Muscle layer of colon (tissue), 2 donors: ENCODE data around the gene PPIL1.
"Not testable (repeated sequence)": the region's sequence is repeated elsewhere in the genome, so short reads cannot be mapped to it uniquely, and the experiment has no call there.

ENCODE experiments used
- H3K27ac ChIP-seq: one replicate; pipeline ENCODE4 v1.7.0; 2013; ENCODE audit warnings: low read depth, mild to moderate bottlenecking, low read length, moderate library complexity
- H3K27me3 ChIP-seq, 2 donors: one replicate each; pipeline ENCODE4 v1.7.0; 2013; ENCODE audit warnings: low read length in 2 of 2, mild to moderate bottlenecking in 2 of 2; ENCODE audit not compliant: insufficient read depth in 2 of 2, control insufficient read depth in 1 of 2
- H3K36me3 ChIP-seq: one replicate; pipeline ENCODE4 v1.7.0; 2013; ENCODE audit warnings: mild to moderate bottlenecking, low read length; ENCODE audit not compliant: insufficient read depth
- H3K4me1 ChIP-seq: one replicate; pipeline ENCODE4 v1.7.0; 2013; ENCODE audit warnings: mild to moderate bottlenecking, low read length; ENCODE audit not compliant: insufficient read depth
- H3K4me3 ChIP-seq, 2 donors: one replicate each; pipeline ENCODE4 v1.7.0; 2013; ENCODE audit warnings: low read length in 2 of 2, low read depth in 1 of 2, mild to moderate bottlenecking in 1 of 2, moderate library complexity in 1 of 2
- H3K9ac ChIP-seq: one replicate; pipeline ENCODE4 v1.7.0; 2013; ENCODE audit warnings: low read length
- H3K9me3 ChIP-seq: one replicate; pipeline ENCODE4 v1.7.0; 2013; ENCODE audit warnings: mild to moderate bottlenecking, low read length
- donor health status: abdominal sarcoma.
- donor health status: Adenocarcinoma of cecum.

PPIL1 gene

GRCh38 chr6:36908747-36909146 is 34.1 kb upstream of the PPIL1 start:
- Histone ChIP-seq H3K27ac (no peak overlapping the region), H3K4me1 (peaks cover 27% of the 10 kb centered on the region), H3K4me3 (no peak overlapping the region), H3K27me3 (no peaks in the 10 kb centered on the region), H3K9ac (no peak overlapping the region), H3K9me3 (no peaks in the 10 kb centered on the region), H3K36me3 (peaks cover 31% of the 10 kb centered on the region)

DNA sequence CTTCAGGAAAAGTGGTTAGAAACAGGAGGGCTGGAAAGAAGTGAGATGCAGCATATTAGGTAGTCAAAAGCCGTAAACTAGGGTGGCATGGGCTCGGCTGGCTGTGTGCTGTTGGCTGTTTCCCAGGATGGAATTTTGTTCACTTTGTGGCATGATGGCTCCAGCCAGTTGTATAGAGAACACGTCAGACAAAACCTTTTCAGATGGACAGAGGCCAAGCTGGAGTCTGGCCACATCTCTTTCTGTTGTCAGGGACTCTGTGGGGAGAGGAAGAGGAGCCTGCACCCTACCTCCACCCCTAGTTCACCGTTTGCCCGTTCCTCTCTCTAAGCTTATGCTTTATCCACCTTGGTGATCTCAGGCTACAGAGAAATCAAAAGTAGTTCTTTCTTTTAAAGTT is 33.2 kb upstream of the PPIL1 start:
- peaks cover 31% of the 10 kb centered on the region for H3K36me3 ChIP-seq
- peak overlapping the region; percentile 61 for H3K27ac ChIP-seq
- H3K9ac ChIP-seq, result no peak overlapping the region
- H3K4me1 ChIP-seq, result peaks cover 27% of the 10 kb centered on the region
- no peaks in the 10 kb centered on the region for H3K9me3 ChIP-seq
- no peaks in the 10 kb centered on the region for H3K27me3 ChIP-seq
- peak overlapping the region in 1 of 2 donors; percentile 7 for H3K4me3 ChIP-seq

DNA sequence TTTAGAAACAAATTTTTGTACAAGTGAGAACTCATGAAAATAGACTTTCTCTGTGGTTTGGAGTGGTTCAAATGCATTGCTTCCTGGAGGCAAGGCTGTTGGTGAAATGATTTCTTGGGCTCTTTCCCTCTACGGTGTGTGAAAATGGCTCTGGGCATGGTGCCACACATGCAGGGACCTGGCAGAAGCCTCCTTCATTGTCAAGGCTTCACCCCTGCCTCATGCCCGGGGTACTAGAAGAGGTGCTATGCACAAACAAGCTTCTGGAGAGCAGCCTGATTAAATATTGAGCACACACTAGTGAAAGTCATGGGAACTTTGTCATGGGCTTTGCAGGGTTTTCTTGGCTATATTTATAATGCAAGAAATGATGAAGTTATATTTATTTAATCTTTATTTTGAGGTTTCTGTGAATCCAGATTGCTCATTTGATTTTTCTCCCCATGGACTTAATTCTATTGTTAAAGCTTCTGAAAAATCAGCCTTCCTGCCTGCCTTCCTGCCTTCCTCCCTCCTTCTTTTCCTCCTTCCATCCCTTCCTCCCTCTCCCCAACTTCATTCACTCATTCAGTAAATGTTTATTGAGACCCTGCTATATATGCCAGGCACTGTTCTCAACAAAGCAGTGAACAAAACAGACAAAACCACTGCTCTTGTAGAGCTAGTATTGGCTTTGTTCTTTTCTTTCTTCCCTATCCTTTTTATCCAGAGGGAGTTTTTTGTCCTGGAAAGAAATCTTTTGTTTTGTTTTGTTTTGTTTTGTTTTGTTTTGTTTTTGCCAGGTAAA is 32.1 kb upstream of the PPIL1 start:
- no peaks in the 10 kb centered on the region for H3K27me3 ChIP-seq
- no peaks in the 10 kb centered on the region for H3K9me3 ChIP-seq
- H3K9ac ChIP-seq, result no peak overlapping the region
- peaks cover 27% of the 10 kb centered on the region for H3K4me1 ChIP-seq
- H3K27ac ChIP-seq, result peak overlapping the region; percentile 54
- H3K4me3 ChIP-seq, result no peak overlapping the region
- peaks cover 32% of the 10 kb centered on the region for H3K36me3 ChIP-seq

- Histone ChIP-seq H3K27ac (no peak overlapping the region), H3K36me3 (peaks cover 31% of the 10 kb centered on the region), H3K27me3 (no peaks in the 10 kb centered on the region), H3K9me3 (no peaks in the 10 kb centered on the region), H3K4me3 (no peak overlapping the region), H3K9ac (no peak overlapping the region), H3K4me1 (peaks cover 27% of the 10 kb centered on the region)
Observed at GRCh38 chr6:36904851-36905393, 30.3 kb upstream of the PPIL1 start.

GRCh38 chr6:36904114-36904513 is 29.5 kb upstream of the PPIL1 start:
- Histone ChIP-seq H3K9ac (no peak overlapping the region), H3K36me3 (peaks cover 30% of the 10 kb centered on the region), H3K4me3 (no peak overlapping the region), H3K27me3 (no peaks in the 10 kb centered on the region), H3K4me1 (peaks cover 27% of the 10 kb centered on the region), H3K9me3 (no peaks in the 10 kb centered on the region), H3K27ac (no peak overlapping the region)

DNA sequence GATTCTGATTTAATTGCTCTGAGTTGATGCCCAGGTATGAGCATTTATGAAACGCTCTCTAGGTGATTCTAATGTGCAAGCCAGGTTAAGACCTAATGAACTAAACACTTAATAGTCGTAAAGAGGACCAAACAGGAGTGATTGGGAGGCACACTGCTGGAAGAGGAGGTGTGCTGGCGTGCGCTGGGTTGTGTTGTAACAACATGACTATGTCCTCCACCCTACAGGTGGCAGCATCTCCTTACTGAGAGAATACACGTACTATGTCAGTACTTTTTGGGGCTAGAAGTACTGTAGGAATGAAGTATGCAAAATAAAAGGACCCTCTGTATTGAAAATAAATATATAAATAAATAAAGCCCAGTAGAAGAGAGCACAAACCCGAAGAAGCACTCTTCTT is 23.0 kb upstream of the PPIL1 start:
- H3K4me1 ChIP-seq, result no peaks in the 10 kb centered on the region
- H3K27ac ChIP-seq, result no peak overlapping the region
- no peaks in the 10 kb centered on the region for H3K27me3 ChIP-seq
- no peak overlapping the region for H3K4me3 ChIP-seq
- H3K36me3 ChIP-seq, result peaks cover 22% of the 10 kb centered on the region
- H3K9me3 ChIP-seq, result no peaks in the 10 kb centered on the region
- no peak overlapping the region for H3K9ac ChIP-seq

DNA sequence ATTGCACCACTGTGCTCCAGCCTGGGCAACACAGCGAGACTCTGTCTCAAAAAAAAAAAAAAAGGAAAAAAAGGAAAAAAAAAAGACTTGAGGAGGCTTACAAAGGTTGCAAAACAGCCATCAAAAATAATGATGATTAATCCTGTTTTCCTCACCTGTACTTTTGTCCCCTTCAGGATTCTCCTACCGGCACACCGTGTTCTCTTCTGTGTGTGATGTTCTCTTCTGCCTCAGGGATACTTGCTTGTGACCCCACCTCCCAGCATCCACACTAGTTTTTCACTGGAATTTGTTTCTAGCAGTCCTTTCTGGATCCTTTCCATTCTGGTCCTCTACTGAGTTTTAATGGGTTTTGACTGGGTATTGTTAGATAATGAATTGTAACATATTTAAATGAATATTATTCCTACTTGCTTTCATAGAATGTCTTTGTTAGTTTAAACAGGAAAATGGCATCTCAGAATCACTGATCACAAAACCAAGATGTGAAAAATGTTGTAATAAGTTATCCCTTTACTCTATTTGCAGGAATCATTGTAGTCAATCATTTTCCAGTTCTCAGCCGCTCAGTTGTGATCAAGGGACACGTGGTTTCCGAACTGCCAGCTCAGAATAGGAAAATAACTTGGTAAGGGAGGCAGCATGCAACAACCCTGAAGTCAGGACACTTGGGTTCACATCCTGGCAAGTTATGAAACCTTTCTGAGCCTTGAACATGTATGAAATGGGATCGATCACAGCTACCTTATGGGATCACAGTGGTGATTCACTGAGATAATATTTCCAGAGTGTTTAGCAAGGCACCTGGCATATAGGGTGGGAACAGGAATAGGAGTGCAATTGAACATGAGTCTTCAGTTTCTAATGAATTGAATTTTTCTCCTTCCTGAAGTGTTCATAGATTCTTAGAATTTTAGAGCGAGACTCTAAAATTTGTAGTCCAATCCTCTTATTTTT is 19.7 kb upstream of the PPIL1 start:
- no peaks in the 10 kb centered on the region for H3K4me1 ChIP-seq
- H3K4me3 ChIP-seq, result no peak overlapping the region
- H3K9ac ChIP-seq, result no peak overlapping the region
- H3K9me3 ChIP-seq, result no peaks in the 10 kb centered on the region
- no peak overlapping the region for H3K27ac ChIP-seq
- H3K27me3 ChIP-seq, result no peaks in the 10 kb centered on the region
- peaks cover 10% of the 10 kb centered on the region for H3K36me3 ChIP-seq

DNA sequence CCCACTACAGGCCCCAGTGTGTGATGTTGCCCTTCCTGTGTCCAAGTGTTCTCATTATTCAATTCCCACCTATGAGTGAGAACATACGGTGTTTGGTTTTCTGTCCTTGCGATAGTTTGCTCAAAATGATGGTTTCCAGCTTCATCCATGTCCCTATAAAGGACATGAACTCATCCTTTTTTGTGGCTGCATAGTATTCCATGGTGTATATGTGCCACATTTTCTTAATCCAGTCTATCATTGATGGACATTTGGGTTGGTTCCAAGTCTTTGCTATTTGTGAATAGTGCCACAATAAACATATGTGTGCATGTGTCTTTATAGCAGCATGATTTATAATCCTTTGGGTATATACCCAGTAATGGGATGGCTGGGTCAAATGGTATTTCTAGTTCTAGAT is 16.6 kb upstream of the PPIL1 start:
- not testable (repeated sequence) for H3K4me3 ChIP-seq, H3K9ac ChIP-seq, H3K4me1 ChIP-seq, H3K27ac ChIP-seq, H3K36me3 ChIP-seq, H3K27me3 ChIP-seq, H3K9me3 ChIP-seq

GRCh38 chr6:36890112-36890663 is 15.6 kb upstream of the PPIL1 start:
- Histone ChIP-seq H3K9me3 (no peaks in the 10 kb centered on the region), H3K27me3 (no peaks in the 10 kb centered on the region), H3K36me3 (peaks cover 5% of the 10 kb centered on the region), H3K4me1 (peaks cover 13% of the 10 kb centered on the region), H3K9ac (no peak overlapping the region), H3K27ac (no peak overlapping the region), H3K4me3 (no peak overlapping the region)

DNA sequence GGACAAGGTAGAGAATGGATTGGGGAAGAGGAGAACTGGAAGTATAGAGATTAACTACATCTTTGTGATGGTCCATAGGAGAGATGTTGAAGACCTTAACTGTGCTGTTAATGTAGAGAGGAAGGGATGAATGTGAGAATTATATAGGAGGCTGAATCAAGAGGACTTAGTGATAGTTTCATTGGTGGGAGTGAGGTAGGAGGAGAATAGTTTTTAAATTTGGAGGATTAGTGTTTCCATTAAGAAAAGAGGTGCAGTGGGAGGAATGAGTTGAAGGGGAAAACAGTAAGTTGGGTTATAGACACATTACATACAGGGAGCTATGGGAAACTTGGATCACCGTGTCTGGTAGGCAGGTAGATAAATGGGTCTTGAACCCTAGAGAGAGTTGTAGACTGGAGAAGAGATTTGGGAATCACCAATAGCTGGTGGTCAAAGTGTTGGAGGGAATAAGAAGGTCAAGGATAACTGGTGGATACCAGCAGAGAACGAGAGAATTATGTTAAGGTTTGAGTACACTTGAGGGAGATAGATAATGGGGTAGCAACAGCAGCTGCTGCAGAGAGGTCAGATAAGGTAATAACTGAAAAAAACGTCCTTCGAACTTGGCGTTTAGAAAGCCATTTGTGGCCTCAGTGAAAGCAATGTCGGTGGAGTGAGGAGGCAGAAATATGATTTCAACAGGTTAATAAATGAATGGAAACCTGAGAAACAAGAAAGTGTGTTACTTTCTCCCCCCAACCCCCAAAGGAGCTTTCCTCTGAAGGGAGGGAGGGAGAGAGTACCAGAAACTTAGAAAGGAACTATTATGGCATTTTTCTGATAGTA is 14.3 kb upstream of the PPIL1 start:
- no peak overlapping the region for H3K9ac ChIP-seq
- no peak overlapping the region for H3K4me3 ChIP-seq
- no peaks in the 10 kb centered on the region for H3K36me3 ChIP-seq
- H3K9me3 ChIP-seq, result no peaks in the 10 kb centered on the region
- H3K27ac ChIP-seq, result no peak overlapping the region
- no peaks in the 10 kb centered on the region for H3K27me3 ChIP-seq
- peaks cover 17% of the 10 kb centered on the region for H3K4me1 ChIP-seq
